Immature natural killer cell (primary cell): ENCODE measurements around the gene MAPK8IP1. TPM values are rescaled to one million over a fixed set of nuclear protein-coding genes. Genes with fewer than 3 reads are reported as not detected.

Experiments used
- DNase-seq, 3 donors: peaks; one replicate each; pipeline ENCODE4 v3.0.0; 2022; ENCODE audit warnings: mixed read lengths in 1 of 3
- H3K27ac Mint-ChIP-seq, 6 donors: one replicate each; pipeline ENCODE4 v1.8.0; 2020; ENCODE audit warnings: mixed read lengths in 6 of 6, mild to moderate bottlenecking in 5 of 6, inconsistent platforms in 4 of 6, moderate library complexity in 3 of 6
- H3K27me3 Mint-ChIP-seq, 3 donors: one replicate each; pipeline ENCODE4 v1.8.0; 2020 to 2021; ENCODE audit warnings: low read depth in 3 of 3, mild to moderate bottlenecking in 3 of 3, mixed read lengths in 3 of 3, moderate library complexity in 3 of 3, inconsistent platforms in 1 of 3
- H3K36me3 Mint-ChIP-seq, 3 donors: one replicate each; pipeline ENCODE4 v1.8.0; 2020; ENCODE audit warnings: mixed read lengths in 3 of 3, inconsistent platforms in 2 of 3, mild to moderate bottlenecking in 2 of 3
- H3K4me1 Mint-ChIP-seq, 2 donors: one replicate each; pipeline ENCODE4 v1.8.0; 2020; ENCODE audit warnings: inconsistent platforms in 2 of 2, mild to moderate bottlenecking in 2 of 2, mixed read lengths in 2 of 2, moderate library complexity in 1 of 2
- H3K4me3 Mint-ChIP-seq, 5 donors: one replicate each; pipeline ENCODE4 v1.8.0; 2020; ENCODE audit warnings: mild to moderate bottlenecking in 5 of 5, mixed read lengths in 5 of 5, inconsistent platforms in 3 of 5, moderate library complexity in 3 of 5
- H3K9me3 Mint-ChIP-seq, 6 donors: one replicate each; pipeline ENCODE4 v1.8.0; 2020; ENCODE audit warnings: mild to moderate bottlenecking in 6 of 6, mixed read lengths in 6 of 6, inconsistent platforms in 4 of 6, moderate library complexity in 3 of 6
- polyA plus RNA-seq, 3 donors: library from polyadenylated mRNA; unstranded; fragments of 300-500 nt; fragmentation: Illumina TruSeq; gene quantifications; one replicate each; pipeline ENCODE4 v1.2.3, GENCODE V29; 2021

The MAPK8IP1 gene
- polyA plus RNA-seq, 3 donors from 2014 or later: 0.08 to 0.09 TPM; not detected in 1

- Mint-ChIP-seq H3K27me3 (peaks cover 4 to 19% (median 15%) of the 10 kb centered on the region in 3 donors), H3K9me3 (no peaks in the 10 kb centered on the region), H3K36me3 (peaks cover 0 to 4% (median 0%) of the 10 kb centered on the region in 3 donors), H3K4me1 (peaks cover 33 to 44% of the 10 kb centered on the region in 2 donors), H3K4me3 (peak within 1 kb of the TSS; percentile 70 to 85 (median 74)), H3K27ac (no peak within 1 kb of the TSS)
- DNase-seq: peak in 1 of 3 donors; percentile 24
Measured at GRCh38 chr11:45922425-45923082, 37.1 kb downstream of the MAPK8IP1 start, which contains the start of gene LARGE2. Gene LARGE2 (plus strand): TSS chr11:45922656. CDS start chr11:45922883, 227 bp downstream.

- H3K4me1 Mint-ChIP-seq: peaks cover 21 to 36% of the 10 kb centered on the region in 2 donors
- peak overlapping the region in 1 of 6 donors; percentile 36 for H3K27ac Mint-ChIP-seq
- H3K9me3 Mint-ChIP-seq: no peaks in the 10 kb centered on the region
- peak overlapping the region; percentile 42 to 72 (median 57) for H3K4me3 Mint-ChIP-seq
- no peak for DNase-seq
- H3K36me3 Mint-ChIP-seq: peaks cover 0 to 4% (median 0%) of the 10 kb centered on the region in 3 donors
- H3K27me3 Mint-ChIP-seq: peaks cover 0 to 12% (median 12%) of the 10 kb centered on the region in 3 donors
Measured at GRCh38 chr11:45924036-45924915, 38.8 kb downstream of the MAPK8IP1 start.

GRCh38 chr11:45924927-45925326 is 39.5 kb downstream of the MAPK8IP1 start:
- Mint-ChIP-seq H3K4me3 (no peak overlapping the region), H3K27ac (no peak overlapping the region), H3K4me1 (peaks cover 23 to 38% of the 10 kb centered on the region in 2 donors), H3K9me3 (no peaks in the 10 kb centered on the region), H3K27me3 (peaks cover 0 to 14% (median 13%) of the 10 kb centered on the region in 3 donors), H3K36me3 (peaks cover 0 to 4% (median 0%) of the 10 kb centered on the region in 3 donors)
- no peak for DNase-seq

GRCh38 chr11:45925550-45925949 is 40.1 kb downstream of the MAPK8IP1 start:
- Mint-ChIP-seq H3K4me3 (peak overlapping the region in 1 of 5 donors; percentile 29), H3K27ac (no peak overlapping the region), H3K4me1 (peaks cover 30 to 43% of the 10 kb centered on the region in 2 donors)

GRCh38 chr11:45926001-45926401 is 40.5 kb downstream of the MAPK8IP1 start:
- Mint-ChIP-seq H3K27me3 (peaks cover 6 to 17% (median 17%) of the 10 kb centered on the region in 3 donors), H3K9me3 (no peaks in the 10 kb centered on the region), H3K36me3 (peaks cover 0 to 4% (median 0%) of the 10 kb centered on the region in 3 donors), H3K27ac (no peak overlapping the region), H3K4me3 (peak overlapping the region in 1 of 5 donors; percentile 29), H3K4me1 (peaks cover 34 to 45% of the 10 kb centered on the region in 2 donors)
- DNase-seq: no peak

More at GRCh38 chr11:45925550-45925949, 40.1 kb downstream of the MAPK8IP1 start:
- DNase-seq: no peak
- H3K9me3 Mint-ChIP-seq: no peaks in the 10 kb centered on the region
- H3K27me3 Mint-ChIP-seq: peaks cover 6 to 17% (median 17%) of the 10 kb centered on the region in 3 donors
- peaks cover 0 to 4% (median 0%) of the 10 kb centered on the region in 3 donors for H3K36me3 Mint-ChIP-seq

- Mint-ChIP-seq H3K9me3 (no peaks in the 10 kb centered on the region), H3K27me3 (peaks cover 6 to 19% (median 13%) of the 10 kb centered on the region in 3 donors), H3K4me3 (no peak overlapping the region), H3K4me1 (peaks cover 42 to 47% of the 10 kb centered on the region in 2 donors), H3K27ac (peak overlapping the region in 3 of 6 donors; percentile 30 to 68 (median 50)), H3K36me3 (peaks cover 3 to 6% (median 4%) of the 10 kb centered on the region in 3 donors)
- no peak for DNase-seq
Measured at GRCh38 chr11:45926536-45927331, 41.3 kb downstream of the MAPK8IP1 start.

GRCh38 chr11:45927332-45927683 is 41.9 kb downstream of the MAPK8IP1 start:
- Mint-ChIP-seq H3K27ac (peak overlapping the region in 4 of 6 donors; percentile 36 to 83 (median 59)), H3K36me3 (peaks cover 3 to 6% (median 4%) of the 10 kb centered on the region in 3 donors), H3K4me3 (no peak overlapping the region)

GRCh38 chr11:45927684-45928413 is 42.4 kb downstream of the MAPK8IP1 start:
- Mint-ChIP-seq H3K4me3 (no peak overlapping the region), H3K9me3 (no peaks in the 10 kb centered on the region), H3K4me1 (peaks cover 48 to 49% of the 10 kb centered on the region in 2 donors), H3K27ac (peak overlapping the region in 5 of 6 donors; percentile 28 to 83 (median 50)), H3K36me3 (peaks cover 3 to 6% (median 4%) of the 10 kb centered on the region in 3 donors), H3K27me3 (peaks cover 10 to 19% (median 12%) of the 10 kb centered on the region in 3 donors)
- DNase-seq: no peak

More at GRCh38 chr11:45927332-45927683, 41.9 kb downstream of the MAPK8IP1 start:
- Mint-ChIP-seq H3K4me1 (peaks cover 43 to 47% of the 10 kb centered on the region in 2 donors), H3K9me3 (no peaks in the 10 kb centered on the region), H3K27me3 (peaks cover 10 to 19% (median 12%) of the 10 kb centered on the region in 3 donors)
- DNase-seq: no peak

- peak overlapping the region in 3 of 6 donors; percentile 12 to 40 (median 26) for H3K27ac Mint-ChIP-seq
- H3K4me3 Mint-ChIP-seq: no peak overlapping the region
- DNase-seq: no peak
- peaks cover 43 to 45% of the 10 kb centered on the region in 2 donors for H3K4me1 Mint-ChIP-seq
- H3K9me3 Mint-ChIP-seq: no peaks in the 10 kb centered on the region
- H3K27me3 Mint-ChIP-seq: peaks cover 11 to 15% (median 11%) of the 10 kb centered on the region in 3 donors
- peaks cover 3 to 11% (median 8%) of the 10 kb centered on the region in 3 donors for H3K36me3 Mint-ChIP-seq
Measured at GRCh38 chr11:45928535-45929215, 43.2 kb downstream of the MAPK8IP1 start.

- Mint-ChIP-seq H3K27ac (peak overlapping the region; percentile 75 to 94 (median 86)), H3K36me3 (peaks cover 3 to 13% (median 8%) of the 10 kb centered on the region in 3 donors), H3K27me3 (peaks cover 7 to 13% (median 11%) of the 10 kb centered on the region in 3 donors), H3K9me3 (no peaks in the 10 kb centered on the region), H3K4me3 (peak overlapping the region; percentile 64 to 77 (median 76)), H3K4me1 (peaks cover 38 to 43% of the 10 kb centered on the region in 2 donors)
- DNase-seq: no peak
Measured at GRCh38 chr11:45929486-45930030, 44.1 kb downstream of the MAPK8IP1 start.

- Mint-ChIP-seq H3K27me3 (peaks cover 7 to 13% (median 11%) of the 10 kb centered on the region in 3 donors), H3K4me1 (peaks cover 37 to 43% of the 10 kb centered on the region in 2 donors), H3K4me3 (peak overlapping the region; percentile 64 to 77 (median 76)), H3K36me3 (peaks cover 3 to 20% (median 8%) of the 10 kb centered on the region in 3 donors), H3K9me3 (no peaks in the 10 kb centered on the region), H3K27ac (peak overlapping the region; percentile 75 to 94 (median 86))
- peak; percentile 43 to 59 (median 54) for DNase-seq
Measured at GRCh38 chr11:45930031-45930794, 44.8 kb downstream of the MAPK8IP1 start.
